Mucosa of gallbladder (tissue), 1 donor: ENCODE measurements around the gene PARP12. TPM values are rescaled to one million over a fixed set of nuclear protein-coding genes. Genes with fewer than 3 reads are reported as not detected.
"Not testable (repeated sequence)": the region's sequence is repeated elsewhere in the genome, so short reads cannot be mapped to it uniquely, and the experiment has no call there.

Experiments used
- DNase-seq: peaks from one replicate; pipeline ENCODE4 v3.0.0-alpha.2; 2020; ENCODE audit warnings: low spot score
- total RNA-seq: library from RNA; stranded (reverse); gene quantifications from one replicate; pipeline ENCODE4 v1.2.1, GENCODE V29; 2021
- donor health status: DM: no; HTN: no; CAD: no.

Gene PARP12, protein sequence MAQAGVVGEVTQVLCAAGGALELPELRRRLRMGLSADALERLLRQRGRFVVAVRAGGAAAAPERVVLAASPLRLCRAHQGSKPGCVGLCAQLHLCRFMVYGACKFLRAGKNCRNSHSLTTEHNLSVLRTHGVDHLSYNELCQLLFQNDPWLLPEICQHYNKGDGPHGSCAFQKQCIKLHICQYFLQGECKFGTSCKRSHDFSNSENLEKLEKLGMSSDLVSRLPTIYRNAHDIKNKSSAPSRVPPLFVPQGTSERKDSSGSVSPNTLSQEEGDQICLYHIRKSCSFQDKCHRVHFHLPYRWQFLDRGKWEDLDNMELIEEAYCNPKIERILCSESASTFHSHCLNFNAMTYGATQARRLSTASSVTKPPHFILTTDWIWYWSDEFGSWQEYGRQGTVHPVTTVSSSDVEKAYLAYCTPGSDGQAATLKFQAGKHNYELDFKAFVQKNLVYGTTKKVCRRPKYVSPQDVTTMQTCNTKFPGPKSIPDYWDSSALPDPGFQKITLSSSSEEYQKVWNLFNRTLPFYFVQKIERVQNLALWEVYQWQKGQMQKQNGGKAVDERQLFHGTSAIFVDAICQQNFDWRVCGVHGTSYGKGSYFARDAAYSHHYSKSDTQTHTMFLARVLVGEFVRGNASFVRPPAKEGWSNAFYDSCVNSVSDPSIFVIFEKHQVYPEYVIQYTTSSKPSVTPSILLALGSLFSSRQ
- total RNA-seq = 26.7 TPM

DNA sequence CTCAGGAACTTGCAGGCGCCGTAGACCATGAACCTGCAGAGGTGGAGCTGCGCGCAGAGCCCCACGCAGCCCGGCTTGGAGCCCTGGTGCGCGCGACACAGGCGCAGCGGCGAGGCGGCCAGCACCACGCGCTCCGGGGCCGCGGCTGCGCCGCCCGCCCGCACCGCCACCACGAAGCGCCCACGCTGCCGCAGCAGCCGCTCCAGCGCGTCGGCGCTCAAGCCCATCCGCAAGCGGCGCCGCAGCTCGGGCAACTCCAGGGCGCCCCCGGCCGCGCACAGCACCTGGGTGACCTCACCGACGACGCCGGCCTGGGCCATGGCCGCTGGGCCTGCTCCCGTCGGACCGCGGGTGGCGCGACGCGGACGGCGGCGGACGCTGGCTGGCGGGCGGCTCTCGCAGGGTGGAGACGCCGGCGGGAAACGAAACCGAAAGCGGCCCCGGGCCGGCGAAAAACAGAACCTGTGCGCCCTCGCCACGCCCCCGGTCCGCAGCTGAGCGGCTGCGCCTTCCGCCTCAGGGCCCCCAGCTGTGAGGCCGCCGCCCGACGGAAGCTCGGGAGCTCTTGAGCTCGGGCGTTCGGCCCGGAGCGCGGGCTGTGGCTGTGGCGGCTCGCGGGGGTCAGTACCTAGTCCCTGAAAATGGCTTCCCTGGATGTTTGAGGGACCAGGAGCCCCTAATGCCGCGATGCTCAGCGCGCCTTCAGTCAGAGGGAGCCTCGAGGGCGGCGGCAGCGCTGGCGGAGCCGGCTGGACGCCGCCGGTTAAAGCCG lies at the start of gene PARP12:
PARP12 (minus strand) TSS at position 424 of the 772 bp plus-strand sequence; CDS start at position 320, 104 bp downstream.
- peak; percentile 90 for DNase-seq

DNA sequence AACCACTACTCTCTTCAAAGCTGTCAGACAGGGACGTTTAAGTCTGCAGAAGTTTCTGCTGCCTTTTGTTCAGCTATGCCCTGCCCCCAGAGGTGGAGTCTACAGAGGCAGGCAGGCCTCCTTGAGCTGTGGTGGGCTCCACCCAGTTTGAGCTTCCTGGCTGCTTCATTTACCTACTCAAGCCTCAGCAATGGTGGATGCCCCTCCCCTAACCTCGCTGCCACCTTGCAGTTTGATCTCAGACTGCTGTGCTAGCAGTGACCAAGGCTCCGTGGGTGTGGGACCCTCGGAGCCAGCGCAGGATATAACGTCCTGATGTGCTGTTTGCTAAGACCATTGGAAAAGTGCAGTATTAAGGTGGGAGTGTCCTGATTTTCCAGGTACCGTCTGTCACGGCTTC lies 46.0 kb upstream of the PARP12 start:
- not testable (repeated sequence) for DNase-seq

DNA sequence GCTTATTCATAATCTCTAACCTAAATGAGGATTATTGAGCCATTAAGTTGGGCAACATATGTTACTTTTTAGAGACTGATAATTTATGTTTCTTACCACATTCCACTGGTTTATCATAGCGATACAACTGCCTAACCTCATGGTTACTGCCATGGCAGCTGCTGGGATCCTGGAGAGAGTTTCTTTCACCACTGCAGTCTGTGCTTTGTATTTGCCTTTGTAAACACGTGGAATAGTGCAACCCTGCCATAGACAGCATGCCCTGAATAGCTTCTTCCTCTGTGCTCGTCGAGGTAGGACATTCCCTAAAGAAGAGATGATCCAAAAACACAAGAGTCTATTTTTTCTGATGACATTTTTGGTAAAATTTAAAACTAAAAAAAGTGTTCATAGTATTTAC lies 33.7 kb upstream of the PARP12 start:
- DNase-seq = no peak

DNA sequence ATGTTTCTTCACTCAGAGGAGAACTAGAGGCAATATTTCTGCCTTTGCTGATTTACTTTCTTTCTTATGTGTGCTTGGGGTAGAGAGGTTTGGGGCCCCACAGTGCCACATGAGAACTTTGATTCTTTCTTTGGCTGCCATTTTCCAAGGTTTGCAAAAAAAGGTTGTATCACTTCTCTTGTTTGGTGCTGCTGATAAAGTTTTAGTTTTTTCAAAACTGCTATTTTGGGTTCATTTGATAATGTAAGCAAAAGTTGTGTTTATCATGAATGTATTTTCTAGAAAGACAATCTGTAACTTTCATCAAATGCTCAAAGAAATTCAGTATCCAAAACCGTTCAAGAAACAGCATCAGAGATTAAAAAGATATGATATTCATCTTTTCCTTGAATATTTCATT lies 30.6 kb upstream of the PARP12 start:
- DNase-seq = no peak

DNA sequence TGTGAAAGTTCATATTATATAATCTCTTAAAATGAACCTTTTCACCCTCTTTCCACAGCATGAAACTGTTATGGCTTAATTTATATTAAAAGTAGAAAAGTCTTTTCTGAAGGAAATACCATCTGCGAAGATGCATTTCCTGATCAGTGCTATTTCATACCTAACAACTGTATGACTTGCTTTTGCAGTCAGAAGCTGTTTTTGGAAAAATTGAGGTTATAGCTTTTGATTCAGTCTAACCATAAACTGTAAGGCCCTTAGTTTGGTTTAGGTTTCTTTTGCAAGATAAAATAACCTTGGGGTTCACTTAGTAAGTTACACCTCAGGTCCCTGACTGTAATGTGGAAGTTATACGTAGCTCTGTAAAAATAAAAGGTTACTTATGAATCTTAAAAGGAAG lies 22.7 kb upstream of the PARP12 start:
- no peak for DNase-seq

DNA sequence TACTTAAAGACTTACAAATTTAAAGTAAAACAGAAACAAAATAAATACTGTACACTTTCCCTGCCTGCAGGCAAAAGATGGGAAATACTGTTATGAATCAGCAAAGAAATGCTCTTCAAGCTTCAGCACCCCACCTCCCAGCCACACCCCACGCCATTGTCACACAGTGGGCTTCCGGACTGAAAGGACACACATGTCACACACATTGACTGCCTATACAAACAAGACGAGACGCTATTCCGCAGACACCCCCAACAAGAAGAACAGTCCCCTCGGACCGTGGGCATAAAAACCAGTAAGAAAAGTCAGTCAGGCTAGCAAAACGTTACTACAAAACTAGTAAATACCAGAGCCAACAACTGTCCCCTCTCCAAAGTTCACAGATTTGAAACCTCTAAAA lies 22.2 kb upstream of the PARP12 start:
- no peak for DNase-seq

DNA sequence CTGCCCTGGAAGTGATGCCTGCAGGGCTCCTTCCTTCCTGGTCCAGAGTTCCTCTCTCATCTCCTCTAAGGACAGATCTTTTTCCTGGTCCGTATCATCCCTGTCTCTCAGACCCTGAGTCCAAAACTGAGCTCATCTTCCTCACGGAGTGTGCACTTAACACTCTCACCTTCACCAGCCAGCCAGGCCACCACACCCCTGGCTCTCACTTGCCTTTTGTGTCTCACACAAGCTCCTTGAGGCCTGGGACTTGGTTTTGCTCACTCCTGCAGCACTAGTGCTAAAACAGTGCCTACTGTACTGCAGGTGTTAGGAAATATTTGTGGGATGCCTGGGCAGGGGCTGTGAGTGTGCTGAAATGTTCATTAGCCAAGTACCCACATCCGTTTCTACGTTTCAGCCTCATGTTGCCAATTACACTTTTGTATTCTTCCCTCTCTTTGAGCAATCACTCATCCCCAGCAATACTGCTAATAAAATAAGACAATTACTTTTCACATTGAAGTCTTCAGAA lies 21.4 kb upstream of the PARP12 start:
- no peak for DNase-seq

DNA sequence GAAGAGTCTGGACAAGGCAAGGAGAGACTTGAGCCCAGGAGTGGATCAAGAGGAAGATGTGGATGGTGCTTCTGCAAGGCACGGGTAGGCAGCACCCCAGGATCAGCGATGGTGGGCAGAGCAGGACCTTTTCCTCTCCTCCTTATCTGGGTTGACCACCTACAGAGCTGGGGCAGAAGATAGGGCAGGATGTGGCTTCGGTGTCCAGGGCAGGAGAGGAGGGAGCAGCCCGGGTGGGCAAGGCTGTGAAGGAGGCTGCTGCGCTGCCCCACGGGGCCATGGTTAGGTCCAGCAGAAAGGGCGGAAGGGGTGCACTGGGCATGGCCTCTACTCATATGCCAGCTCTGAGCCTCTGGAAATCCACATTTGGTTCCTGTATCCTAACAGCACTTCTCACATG lies 20.0 kb upstream of the PARP12 start:
- DNase-seq = no peak

DNA sequence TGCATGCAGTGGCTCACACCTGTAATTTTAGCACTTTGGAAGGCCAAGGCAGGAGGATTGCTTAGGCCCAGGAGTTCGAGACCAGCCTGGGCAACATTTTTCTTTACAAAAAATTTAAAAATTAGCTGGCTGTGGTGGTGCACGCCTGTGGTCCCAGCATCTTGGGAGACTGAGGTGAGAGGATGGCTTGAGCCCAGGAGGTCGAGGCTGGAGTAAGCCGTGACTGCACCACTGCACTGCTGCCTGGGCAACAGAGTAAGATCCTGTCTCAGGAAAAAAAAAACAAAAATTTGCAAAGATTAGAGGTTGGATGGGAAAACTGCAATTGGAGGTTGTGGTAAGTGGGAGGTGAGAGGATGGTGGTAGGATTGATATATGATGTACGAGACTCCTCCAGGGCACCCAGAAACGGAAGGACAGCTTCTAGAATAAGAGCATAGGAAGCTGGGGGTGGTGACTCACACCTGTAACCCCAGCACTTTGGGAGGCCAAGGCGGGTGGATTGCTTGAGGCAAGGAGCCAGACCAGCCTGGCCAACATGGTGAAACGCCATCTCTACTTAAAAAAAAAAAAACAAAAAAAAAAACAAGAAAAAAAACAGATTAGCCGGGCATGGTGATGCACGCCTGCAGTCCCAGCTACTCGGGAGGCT lies 19.1 kb upstream of the PARP12 start:
- no peak for DNase-seq

DNA sequence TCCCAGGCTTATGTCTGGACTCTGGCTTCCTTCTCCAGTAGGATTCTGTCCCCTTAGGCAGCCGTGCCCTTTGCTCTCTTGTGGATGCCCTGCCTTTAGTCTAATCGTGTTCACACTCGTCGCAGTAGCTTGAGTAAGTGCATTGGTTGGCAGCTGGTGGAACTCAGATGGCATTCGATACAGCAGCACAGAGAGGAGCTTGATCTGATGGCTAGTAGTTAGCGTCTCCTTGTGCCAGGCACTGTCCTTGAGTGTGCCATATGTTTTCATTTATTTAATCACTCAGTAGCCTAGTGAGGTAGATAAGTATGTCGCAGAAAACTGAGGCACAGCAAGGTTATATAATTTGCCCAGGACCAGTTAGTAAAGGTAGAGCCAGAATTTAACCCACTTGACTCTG lies 18.2 kb upstream of the PARP12 start:
- no peak for DNase-seq

DNA sequence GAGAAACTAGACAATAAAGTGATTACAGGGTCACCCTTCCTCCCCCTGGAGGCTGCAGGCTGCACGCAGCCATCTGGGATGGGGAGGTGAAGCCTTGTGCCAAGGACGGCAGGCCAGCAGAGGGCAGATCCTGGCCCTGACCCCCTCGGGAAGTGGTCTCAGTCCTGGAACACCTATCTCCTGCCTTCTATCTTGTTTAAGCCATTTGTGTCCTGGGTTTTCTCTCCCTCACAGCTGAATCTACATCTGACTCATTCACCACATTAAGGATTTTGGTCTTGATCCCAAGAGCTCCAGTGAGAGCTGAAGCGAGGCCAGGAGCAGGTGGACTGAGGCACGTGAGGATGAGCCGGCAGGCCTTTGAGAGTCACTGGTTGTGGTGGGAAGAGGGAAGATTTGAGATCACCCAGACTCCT lies 16.4 kb upstream of the PARP12 start:
- DNase-seq = no peak

DNA sequence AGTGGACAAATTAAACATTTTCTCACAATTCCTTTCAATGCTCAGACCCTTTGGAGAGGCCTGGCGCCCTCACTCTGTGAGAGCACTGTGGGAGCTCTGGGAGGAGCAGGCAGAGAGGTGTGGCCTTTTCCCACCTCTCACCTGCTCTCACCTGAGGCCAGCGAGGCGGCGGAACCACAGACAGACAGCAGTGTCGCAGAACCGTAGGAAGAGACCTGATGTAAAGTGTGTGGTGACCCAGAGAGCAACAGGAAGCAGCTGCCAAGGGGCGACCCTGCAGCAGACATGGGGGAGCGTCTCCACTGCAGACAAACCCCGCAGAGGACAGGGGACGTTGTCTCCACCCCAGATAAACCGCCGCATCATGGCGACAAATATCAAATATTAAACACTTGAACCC lies 15.6 kb upstream of the PARP12 start:
- DNase-seq = no peak

DNA sequence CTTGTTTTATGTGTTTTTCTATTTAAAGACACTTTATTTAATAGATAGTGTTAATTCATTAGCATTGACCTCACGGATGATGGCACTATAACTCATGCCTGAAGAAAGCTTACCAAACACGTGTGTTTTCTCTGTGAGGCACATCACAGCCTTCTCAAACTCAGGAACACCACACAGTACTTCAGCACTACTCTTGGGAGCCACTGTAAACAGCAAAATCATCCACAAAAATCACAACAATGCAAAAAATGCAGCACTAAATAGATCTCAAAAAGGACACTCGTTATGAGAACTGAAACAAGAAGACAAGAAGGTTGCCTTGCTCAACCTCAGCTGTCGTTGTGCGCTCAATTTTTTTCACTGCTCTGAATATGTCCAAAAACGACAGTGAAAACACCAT lies 12.0 kb upstream of the PARP12 start:
- no peak for DNase-seq

DNA sequence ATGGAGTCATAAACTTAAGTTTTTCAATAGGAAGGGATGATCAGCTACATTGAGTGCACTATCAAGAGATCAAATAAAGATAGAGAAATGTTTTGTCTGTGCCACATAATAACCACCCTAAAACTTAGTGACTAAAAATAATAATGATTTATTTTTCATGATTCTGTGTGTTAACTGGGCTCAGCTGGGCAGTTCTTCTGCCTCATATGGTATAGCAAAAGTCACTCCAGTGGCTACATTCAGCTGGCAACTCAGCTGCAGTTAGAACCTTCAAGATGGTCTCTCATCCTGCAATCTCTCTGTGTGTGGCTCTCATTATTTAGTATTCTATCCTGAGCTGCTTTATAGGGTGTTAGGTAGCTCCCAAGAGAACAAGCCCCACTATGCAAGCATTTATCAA lies 7.8 kb upstream of the PARP12 start:
- no peak for DNase-seq

DNA sequence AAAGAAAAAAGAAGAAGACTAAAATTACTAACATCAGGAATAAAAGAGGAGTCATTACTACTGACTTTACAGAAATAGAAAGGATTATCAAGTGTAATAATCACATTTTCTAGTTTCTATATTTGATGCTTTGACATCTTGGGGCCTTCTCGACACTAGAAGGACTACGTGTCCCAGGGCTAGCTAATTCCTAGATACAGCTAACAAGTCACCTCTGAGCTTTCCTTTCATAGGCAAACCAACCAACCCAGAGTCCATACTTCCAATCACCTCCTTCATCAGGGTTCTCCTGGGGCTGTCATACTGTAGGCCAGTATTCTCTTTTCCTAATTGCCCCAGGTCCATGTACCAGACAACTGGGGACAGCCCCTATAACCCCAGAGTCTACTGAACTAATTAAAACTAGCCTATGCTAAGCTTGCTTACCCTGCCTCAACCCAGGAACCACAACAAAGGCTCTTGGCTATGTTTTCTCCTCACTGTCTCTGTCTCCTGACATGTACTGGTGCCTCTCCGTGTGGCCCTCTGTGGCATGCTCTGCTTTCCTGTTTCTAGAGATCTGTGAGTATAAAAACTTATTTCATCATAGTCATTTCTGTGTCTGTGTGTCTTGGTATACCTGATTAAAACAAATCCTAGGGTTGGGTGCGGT lies 6.7 kb upstream of the PARP12 start:
- no peak for DNase-seq

DNA sequence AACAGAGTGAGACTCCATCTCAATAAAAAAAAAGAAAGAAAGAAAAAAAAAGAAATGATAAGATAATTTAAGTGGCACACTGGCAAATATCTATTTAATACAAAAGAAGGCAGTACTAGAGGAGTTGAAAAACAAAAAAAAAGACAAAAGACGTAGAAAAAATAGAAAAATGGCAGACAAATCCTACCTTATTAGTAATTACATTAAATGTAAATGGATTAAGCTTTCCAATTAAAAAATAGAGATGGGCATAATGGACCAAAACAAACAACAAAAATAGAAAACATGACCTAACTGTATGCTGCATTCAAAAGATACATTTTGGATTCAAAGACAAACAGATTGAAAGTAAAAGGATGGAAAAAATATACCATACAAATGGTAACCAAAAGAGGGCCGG lies 5.3 kb upstream of the PARP12 start:
- DNase-seq = no peak

DNA sequence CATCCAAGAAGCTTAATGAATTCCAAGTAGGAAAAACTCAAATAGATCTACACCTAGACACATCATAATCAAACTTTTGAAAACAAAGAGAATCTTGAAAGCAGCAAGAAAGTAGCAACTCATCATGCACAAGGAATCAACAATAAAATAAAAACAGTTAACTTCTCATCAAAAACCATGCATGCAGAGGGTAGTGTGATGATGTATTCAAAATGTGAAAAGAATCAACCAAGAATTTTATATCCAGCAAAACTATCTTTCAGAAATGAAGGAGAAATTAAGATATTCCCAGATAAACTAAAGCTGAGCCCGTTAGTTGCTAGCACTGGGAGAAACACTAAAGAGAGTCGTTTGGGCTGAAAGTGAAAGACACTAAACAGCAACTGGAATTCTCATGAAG lies 4.3 kb upstream of the PARP12 start:
- DNase-seq = no peak

DNA sequence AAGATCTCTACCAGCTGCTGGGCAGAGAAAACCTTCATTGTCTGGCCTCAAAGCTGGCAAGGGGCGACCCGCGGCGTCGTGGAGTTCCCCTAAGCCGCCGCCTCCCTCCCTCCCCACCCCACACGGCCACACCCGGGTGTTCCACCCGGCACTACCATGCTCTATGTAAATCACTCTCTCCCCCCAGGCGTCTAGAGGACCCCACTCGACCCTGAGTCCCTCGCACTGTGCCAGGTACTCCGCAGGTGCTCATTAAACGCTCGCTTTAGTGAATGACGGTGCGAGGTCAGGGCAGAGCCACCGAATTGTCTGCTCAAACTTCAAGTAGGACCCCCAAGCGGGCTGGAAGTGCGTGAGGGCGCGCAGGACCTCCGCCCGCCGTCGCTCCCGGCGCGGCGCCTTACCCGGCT lies 628 bp downstream of the PARP12 start:
- no peak for DNase-seq

DNA sequence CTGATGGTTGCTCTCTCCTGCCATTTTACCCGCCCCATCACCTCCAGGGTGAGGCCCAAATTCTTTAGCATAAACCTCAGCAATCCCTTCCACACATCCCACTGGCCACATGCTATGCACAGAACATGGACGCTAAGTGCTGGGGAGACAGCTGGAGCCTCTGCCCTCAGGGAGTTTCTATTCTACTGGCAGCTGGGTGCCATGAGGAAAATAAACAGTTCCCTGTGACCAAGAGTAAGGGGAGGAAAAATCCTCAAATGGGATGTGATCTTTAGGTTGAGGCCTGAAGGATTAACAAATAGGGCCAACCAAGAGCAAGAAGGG lies 1.2 kb downstream of the PARP12 start:
- no peak for DNase-seq

DNA sequence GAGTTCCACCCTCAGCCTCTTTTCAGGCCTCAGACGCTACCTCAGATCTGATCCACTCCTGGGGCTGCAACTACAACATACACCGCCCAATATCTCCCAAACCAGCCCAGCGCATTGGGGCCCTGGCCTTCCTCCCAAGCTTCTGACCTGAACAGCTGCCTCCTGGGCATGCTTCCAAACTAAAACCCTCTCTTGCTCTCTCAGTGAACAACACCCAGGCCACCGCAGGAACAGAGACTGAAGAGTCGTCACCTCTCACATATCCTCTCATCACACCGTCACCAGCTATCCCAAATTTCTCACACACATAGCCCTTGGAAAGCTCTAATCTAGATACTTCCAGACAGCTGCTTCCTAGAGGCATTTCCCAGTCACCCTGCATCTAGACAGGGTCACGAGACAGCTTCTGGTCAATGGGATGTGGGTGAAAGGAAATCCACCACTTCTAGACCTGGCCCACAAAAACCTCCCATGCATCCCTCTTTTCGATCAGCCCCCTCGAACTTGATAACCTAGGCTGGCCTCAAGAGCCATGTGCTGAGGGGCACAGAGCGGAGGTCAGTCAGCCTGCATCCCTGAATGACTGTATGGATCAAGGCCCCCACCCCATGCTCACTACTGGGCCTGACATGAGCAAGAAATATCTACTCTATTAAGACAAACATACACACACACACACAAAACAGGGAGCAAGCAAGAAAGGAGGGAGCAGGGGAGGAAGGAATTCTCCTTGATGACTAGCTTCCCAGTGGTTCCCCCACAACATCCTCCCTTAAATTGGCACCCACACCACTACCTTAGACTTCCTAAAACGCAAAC lies 1.8 kb downstream of the PARP12 start:
- no peak for DNase-seq

DNA sequence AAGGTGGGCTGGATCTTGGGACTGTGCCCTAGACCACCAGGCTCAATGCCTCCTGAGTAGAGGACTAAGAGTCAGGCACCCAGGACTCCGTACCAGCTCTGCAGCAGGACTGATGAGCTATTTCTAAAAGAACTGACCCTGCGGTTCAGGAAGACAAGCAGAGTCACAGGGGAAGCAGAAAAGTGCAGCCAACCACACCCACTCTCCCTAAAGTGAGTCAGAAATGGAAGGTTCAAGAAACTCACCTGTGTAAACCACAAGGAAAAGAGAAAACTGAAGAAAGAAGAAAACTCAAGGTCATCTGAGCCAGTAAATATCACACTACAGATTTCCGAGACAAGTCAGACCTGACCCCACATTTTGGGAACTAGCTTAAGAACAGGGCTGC lies 2.5 kb downstream of the PARP12 start:
- DNase-seq = no peak
